HUDEP-2 (cell line): ENCODE results near the gene RBPMS2.

Experiments used
- DNase-seq, 76 experiments: peaks; one replicate each; lab custom pipeline; 2025; ENCODE audit not compliant: unreplicated experiment in 76 of 76; lab: John Stamatoyannopoulos, UW

RBPMS2 gene

GRCh38 chr15:64696481-64696880 lies 78.9 kb downstream of the RBPMS2 start:
- DNase-seq: no peak

GRCh38 chr15:64695561-64695992 lies 79.8 kb downstream of the RBPMS2 start:
- peak in 72 of 76 experiments; percentile 14 to 93 (median 74) for DNase-seq

- no peak for DNase-seq
These were observed 80.6 kb downstream of the RBPMS2 start for GRCh38 chr15:64694816-64695215.

DNA sequence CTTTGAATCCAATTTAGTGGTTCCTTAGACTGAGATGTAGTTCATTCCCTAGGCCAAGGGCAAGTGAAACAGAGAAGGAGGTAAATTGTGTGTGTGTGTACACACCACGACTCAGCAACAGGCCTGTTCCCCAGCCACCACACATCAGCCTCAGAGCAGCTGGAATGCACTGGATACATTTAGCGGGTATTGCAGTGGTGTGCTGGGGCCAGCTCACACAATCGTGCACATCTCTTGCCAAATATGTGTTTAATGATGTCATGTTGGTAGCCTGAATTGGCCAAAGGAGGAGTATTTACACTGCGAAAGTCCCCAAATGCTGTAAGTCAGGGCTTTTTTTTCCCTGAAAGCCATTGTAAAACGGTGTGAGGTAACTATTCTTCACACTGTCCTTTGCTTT lies 82.3 kb downstream of the RBPMS2 start:
- no peak for DNase-seq

DNA sequence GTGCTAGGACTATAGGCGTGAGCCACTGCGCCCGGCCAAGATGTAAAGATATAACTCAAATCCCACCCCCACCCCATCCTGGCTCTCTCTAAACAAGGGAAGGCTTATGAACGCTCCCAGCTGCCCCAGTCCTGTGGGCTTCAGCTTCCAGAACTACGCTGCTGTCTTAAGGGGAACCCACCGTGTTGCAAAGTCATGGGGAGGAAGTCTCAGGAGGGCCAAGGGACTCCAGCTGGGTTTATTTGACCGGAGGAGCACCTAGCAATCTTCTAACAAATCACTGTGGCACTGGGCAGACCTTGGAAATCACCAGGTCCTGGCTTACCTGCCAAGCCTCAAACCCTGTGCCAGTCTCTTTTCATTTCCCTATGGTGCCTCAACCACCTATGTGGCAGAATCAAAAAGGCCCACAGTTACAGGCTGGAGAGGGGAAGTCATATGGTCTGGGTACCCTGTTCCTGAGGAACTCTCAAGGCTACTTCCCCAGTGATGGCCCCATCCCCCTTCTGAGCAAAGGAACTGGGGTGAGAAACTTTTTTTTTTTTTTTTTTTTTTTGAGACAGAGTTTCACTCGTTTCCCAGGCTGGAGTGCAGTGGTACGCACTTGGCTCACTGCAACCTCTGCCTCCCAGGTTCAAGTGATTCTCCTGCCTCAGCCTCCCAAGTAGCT lies 83.4 kb downstream of the RBPMS2 start:
- DNase-seq: no peak

DNA sequence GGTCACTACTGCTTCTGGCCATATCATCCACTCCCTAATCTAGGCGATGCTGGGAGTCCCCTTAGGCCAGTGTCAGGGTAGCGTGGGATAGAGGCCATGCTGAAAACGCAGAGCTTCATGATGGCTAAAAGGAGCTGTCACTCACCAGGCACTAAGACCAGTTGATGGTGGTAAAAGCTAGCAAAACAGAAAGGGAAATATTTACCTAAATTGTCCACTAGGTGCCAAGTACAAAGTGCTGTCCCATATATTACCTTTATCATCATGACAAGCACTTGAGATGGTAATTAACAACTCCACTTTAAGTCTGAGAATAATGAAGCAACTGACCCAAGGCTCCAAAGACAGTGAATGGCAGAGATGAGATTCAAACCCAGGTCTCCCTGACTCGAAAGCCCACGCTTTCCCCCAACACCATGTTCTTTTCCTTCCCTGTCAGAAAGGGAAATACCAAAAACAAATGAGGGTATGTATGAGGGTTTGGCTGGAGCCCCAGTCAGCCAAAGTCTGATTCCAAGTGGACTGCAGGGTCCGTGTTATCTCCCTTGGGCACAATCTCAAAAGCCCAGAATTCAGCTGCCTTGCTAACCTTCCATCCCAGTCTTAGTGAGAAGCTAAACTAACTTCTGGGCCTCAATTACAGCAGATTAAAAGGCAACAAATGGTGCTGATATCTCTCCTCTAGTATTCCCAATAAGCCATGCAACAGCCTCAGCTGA lies 84.7 kb downstream of the RBPMS2 start:
- DNase-seq: no peak

DNA sequence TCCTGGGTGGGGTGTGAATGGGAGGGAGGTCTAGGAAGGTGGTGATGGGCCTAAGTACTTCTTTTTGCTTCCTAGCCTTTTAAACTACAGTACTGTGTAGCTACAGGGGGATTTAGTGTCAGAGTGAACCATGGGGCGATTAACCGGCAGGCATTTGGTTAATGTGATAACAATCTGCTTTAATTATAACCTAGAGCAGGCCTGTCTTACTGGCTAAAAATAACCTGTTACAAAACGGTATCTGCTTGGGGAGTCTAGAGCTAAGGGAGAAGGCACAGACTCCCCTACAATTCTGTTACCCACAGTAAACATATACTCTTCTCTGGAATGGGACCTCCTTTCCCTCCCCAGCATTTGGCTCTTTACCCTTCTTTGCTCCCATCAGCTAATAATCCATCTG lies 85.4 kb downstream of the RBPMS2 start:
- no peak for DNase-seq
